Fibroblast of upper back skin (primary cell): ENCODE data around the gene PKIG.
A peak's percentile ranks its signal among the peaks of the same experiment; 100 is the strongest.

Source experiments
- DNase-seq: peaks from one replicate; pipeline ENCODE4 v3.0.0-alpha.2; 2013

Gene PKIG

GRCh38 chr20:44621939-44622338, 39.6 kb downstream of the PKIG start:
- no peak for DNase-seq

- DNase-seq = no peak
Measured at GRCh38 chr20:44622501-44623270, 40.3 kb downstream of the PKIG start.

- no peak for DNase-seq
Measured at GRCh38 chr20:44624152-44624551, 41.8 kb downstream of the PKIG start.

GRCh38 chr20:44624743-44625271, 42.4 kb downstream of the PKIG start:
- no peak for DNase-seq

- DNase-seq = no peak
Measured at GRCh38 chr20:44625361-44625760, 43.0 kb downstream of the PKIG start.

- no peak for DNase-seq
Measured at GRCh38 chr20:44626278-44626677, 43.9 kb downstream of the PKIG start.

- DNase-seq = no peak
Measured at GRCh38 chr20:44627364-44628010, 45.1 kb downstream of the PKIG start.

GRCh38 chr20:44629017-44629385, 46.6 kb downstream of the PKIG start:
- DNase-seq = no peak

- DNase-seq = no peak
Measured at GRCh38 chr20:44629542-44629941, 47.2 kb downstream of the PKIG start.

GRCh38 chr20:44630297-44630696, 47.9 kb downstream of the PKIG start:
- no peak for DNase-seq

GRCh38 chr20:44632103-44632752, 49.8 kb downstream of the PKIG start:
- DNase-seq = no peak

GRCh38 chr20:44633187-44633810, 50.9 kb downstream of the PKIG start:
- DNase-seq = no peak

- DNase-seq = no peak
Measured at GRCh38 chr20:44633872-44634600, 51.7 kb downstream of the PKIG start.

GRCh38 chr20:44635877-44636276, 53.5 kb downstream of the PKIG start:
- DNase-seq = no peak

GRCh38 chr20:44637042-44637441, 54.7 kb downstream of the PKIG start:
- no peak for DNase-seq

- DNase-seq = no peak
Measured at GRCh38 chr20:44637522-44638372, 55.4 kb downstream of the PKIG start.

GRCh38 chr20:44640522-44640921, 58.1 kb downstream of the PKIG start:
- no peak for DNase-seq

GRCh38 chr20:44641325-44641724, 58.9 kb downstream of the PKIG start:
- DNase-seq = no peak

- peak; percentile 91 for DNase-seq
Measured at GRCh38 chr20:44642203-44643153, 60.1 kb downstream of the PKIG start.

GRCh38 chr20:44643154-44643519, 60.8 kb downstream of the PKIG start:
- DNase-seq = no peak
